Esophagus muscularis mucosa (tissue), 3 donors: ENCODE data around the gene KRTAP5-4.

Source experiments
- CTCF ChIP-seq, 3 experiments: fragments of 200-600 bp in 2 of 3; fragments of 450-650 bp in 1 of 3; sonication (generic) in 2 of 3; IDR thresholded peaks; one replicate each; pipeline ENCODE4 v1.5.1; 2017 to 2019; ENCODE audit warnings: antibody characterized with exemption in 3 of 3, mild to moderate bottlenecking in 2 of 3, moderate library complexity in 1 of 3
- POLR2A ChIP-seq: fragments of 450-650 bp; IDR thresholded peaks from one replicate; pipeline ENCODE4 v1.6.1; 2017; ENCODE audit warnings: antibody characterized with exemption, moderate library complexity, mild to moderate bottlenecking, low read depth

DNA sequence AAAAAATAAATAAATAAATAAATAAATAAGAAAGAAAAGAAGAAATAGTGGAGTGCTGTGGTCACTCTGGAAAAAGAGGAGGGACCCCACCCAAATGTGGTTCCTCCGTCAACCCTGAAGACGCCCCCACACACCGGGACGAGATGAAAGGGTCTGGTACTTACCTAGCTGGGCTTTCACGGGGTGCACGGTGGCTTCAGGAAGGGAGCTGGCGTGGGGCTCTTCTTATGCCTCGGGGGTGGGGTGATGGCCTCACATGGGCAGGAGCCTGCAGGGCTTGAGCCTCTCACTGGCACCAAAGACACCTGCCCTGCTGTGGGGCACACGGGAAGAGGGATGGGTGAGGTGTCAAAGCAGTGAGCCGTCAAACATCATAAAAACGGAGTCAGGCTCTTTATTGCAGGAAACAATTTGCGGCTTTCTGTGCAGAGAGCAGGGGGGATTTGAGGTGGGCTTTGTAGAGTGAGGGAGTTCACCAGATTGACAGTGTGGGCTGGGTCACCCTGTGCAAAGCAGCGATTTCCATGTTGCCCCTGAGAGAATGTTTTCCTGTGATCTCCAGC, 47.1 kb upstream of the KRTAP5-4 start:
- TF ChIP-seq POLR2A = no peak
- no peak for TF ChIP-seq CTCF (IDR thresholded peaks at IDR 0.05)
